ENCODE data around the gene TBCD. TPM values are rescaled to one million over a fixed set of nuclear protein-coding genes. Genes with fewer than 3 reads are reported as not detected.

Gene TBCD
- total RNA-seq, 1 donor from 2014 or later, result 207 TPM

- TF ChIP-seq CTCF (IDR thresholded peaks at IDR 0.05; ENCODE audit: unreplicated experiment), result no peak
- peaks cover 28% of the 10 kb centered on the region for H3K36me3 Mint-ChIP-seq (ENCODE audit: low read depth, unreplicated experiment)
- H3K9me3 Mint-ChIP-seq (ENCODE audit: unreplicated experiment), result no peaks in the 10 kb centered on the region
- H3K27me3 Mint-ChIP-seq (ENCODE audit: unreplicated experiment), result peaks cover 5% of the 10 kb centered on the region
- no peak overlapping the region for H3K27ac Mint-ChIP-seq (ENCODE audit: unreplicated experiment)
- peaks cover 2% of the 10 kb centered on the region for H3K4me1 Mint-ChIP-seq (ENCODE audit: unreplicated experiment)
- DNase-seq (ENCODE audit: low spot score), result no peak
- no peak overlapping the region for H3K4me3 Mint-ChIP-seq (ENCODE audit: unreplicated experiment)
These were observed 77.1 kb downstream of the TBCD start for GRCh38 chr17:82828875-82829487.

- no peak for TF ChIP-seq CTCF (IDR thresholded peaks at IDR 0.05; ENCODE audit: unreplicated experiment)
- peaks cover 28% of the 10 kb centered on the region for H3K36me3 Mint-ChIP-seq (ENCODE audit: low read depth, unreplicated experiment)
- H3K4me3 Mint-ChIP-seq (ENCODE audit: unreplicated experiment), result no peak overlapping the region
- H3K27ac Mint-ChIP-seq (ENCODE audit: unreplicated experiment), result no peak overlapping the region
- no peaks in the 10 kb centered on the region for H3K9me3 Mint-ChIP-seq (ENCODE audit: unreplicated experiment)
- H3K4me1 Mint-ChIP-seq (ENCODE audit: unreplicated experiment), result peaks cover 2% of the 10 kb centered on the region
- no peak for DNase-seq (ENCODE audit: low spot score)
- H3K27me3 Mint-ChIP-seq (ENCODE audit: unreplicated experiment), result peaks cover 5% of the 10 kb centered on the region
These were observed 78.4 kb downstream of the TBCD start for GRCh38 chr17:82830249-82830661.

DNA sequence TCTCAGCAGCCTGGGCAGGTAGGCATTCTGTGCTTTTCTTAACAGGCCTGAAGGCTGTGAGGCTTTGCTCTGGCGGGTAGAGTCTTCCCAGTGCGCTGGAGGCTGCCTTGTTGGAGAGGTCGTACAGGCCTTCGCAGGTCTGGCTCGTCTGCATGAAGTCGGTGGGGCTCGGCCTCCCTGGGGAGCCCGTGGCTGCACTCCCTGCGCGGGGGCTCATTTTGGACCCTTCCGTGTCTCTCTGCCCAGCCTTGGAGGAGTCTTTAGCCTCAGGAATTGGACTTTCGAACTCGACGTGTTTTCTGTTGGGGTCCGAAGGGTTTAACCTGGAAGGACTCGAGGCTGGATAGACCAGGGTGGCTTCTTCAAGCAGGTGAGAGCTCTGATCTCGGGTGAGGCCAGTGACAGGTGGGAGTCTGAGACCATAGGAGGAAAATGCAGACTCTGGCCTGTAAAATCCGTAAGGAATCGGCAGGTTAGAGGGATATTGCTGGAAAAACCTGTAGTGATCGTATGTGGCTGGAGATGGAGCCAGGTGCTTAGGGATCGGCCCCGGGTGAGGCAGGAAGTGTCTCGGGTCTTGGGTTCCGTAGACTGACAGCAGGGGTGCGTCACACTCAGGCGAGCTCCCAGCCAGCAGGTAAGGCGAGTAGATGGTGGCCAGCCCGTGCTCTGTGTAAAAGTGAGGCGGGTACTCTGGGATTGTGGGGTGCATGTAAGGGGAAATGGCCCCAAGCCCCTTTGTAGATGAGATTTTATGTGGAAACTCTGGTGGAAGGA, 79.4 kb downstream of the TBCD start:
- Mint-ChIP-seq H3K27ac (ENCODE audit: unreplicated experiment) (no peak overlapping the region), H3K4me3 (ENCODE audit: unreplicated experiment) (no peak overlapping the region), H3K27me3 (ENCODE audit: unreplicated experiment) (peaks cover 5% of the 10 kb centered on the region), H3K4me1 (ENCODE audit: unreplicated experiment) (peaks cover 6% of the 10 kb centered on the region), H3K36me3 (ENCODE audit: low read depth, unreplicated experiment) (peaks cover 28% of the 10 kb centered on the region), H3K9me3 (ENCODE audit: unreplicated experiment) (no peaks in the 10 kb centered on the region)
- DNase-seq (ENCODE audit: low spot score), result no peak
- TF ChIP-seq CTCF (IDR thresholded peaks at IDR 0.05; ENCODE audit: unreplicated experiment), result no peak

- Mint-ChIP-seq H3K27me3 (ENCODE audit: unreplicated experiment) (peaks cover 7% of the 10 kb centered on the region), H3K36me3 (ENCODE audit: low read depth, unreplicated experiment) (peaks cover 28% of the 10 kb centered on the region), H3K27ac (ENCODE audit: unreplicated experiment) (no peak overlapping the region), H3K4me1 (ENCODE audit: unreplicated experiment) (peaks cover 12% of the 10 kb centered on the region), H3K9me3 (ENCODE audit: unreplicated experiment) (no peaks in the 10 kb centered on the region), H3K4me3 (ENCODE audit: unreplicated experiment) (no peak overlapping the region)
- TF ChIP-seq CTCF (IDR thresholded peaks at IDR 0.05; ENCODE audit: unreplicated experiment), result no peak
- DNase-seq (ENCODE audit: low spot score), result no peak
These were observed 79.9 kb downstream of the TBCD start for GRCh38 chr17:82831818-82832200.

- Mint-ChIP-seq H3K27me3 (ENCODE audit: unreplicated experiment) (peaks cover 4% of the 10 kb centered on the region), H3K9me3 (ENCODE audit: unreplicated experiment) (no peaks in the 10 kb centered on the region), H3K4me3 (ENCODE audit: unreplicated experiment) (no peak overlapping the region), H3K4me1 (ENCODE audit: unreplicated experiment) (peaks cover 18% of the 10 kb centered on the region), H3K36me3 (ENCODE audit: low read depth, unreplicated experiment) (peaks cover 28% of the 10 kb centered on the region), H3K27ac (ENCODE audit: unreplicated experiment) (no peak overlapping the region)
- no peak for TF ChIP-seq CTCF (IDR thresholded peaks at IDR 0.05; ENCODE audit: unreplicated experiment)
- no peak for DNase-seq (ENCODE audit: low spot score)
These were observed 80.5 kb downstream of the TBCD start for GRCh38 chr17:82832411-82832810.

Data from endothelial cell (in vitro differentiated cells).